Peyer's patch (tissue), 4 donors: ENCODE measurements around the gene AGAP2. TPM values are rescaled to one million over a fixed set of nuclear protein-coding genes. Genes with fewer than 3 reads are reported as not detected.

ENCODE experiments used
- DNase-seq, 3 donors: peaks; one replicate each; pipeline ENCODE4 v3.0.0-alpha.2; 2017 to 2019
- H3K27ac ChIP-seq, 4 donors: fragments of 200-600 bp; sonication (generic); one replicate each; pipeline ENCODE4 v1.5.1; 2016 to 2019
- H3K27me3 ChIP-seq, 2 donors: fragments of 200-600 bp; sonication (generic); one replicate each; pipeline ENCODE4 v1.5.1; 2019
- H3K36me3 ChIP-seq, 3 donors: fragments of 200-600 bp; sonication (generic); one replicate each; pipeline ENCODE4 v1.5.1; 2016 to 2019
- H3K4me1 ChIP-seq, 4 donors: fragments of 200-600 bp; sonication (generic); one replicate each; pipeline ENCODE4 v1.5.1; 2016 to 2019
- H3K4me3 ChIP-seq, 4 donors: fragments of 200-600 bp; sonication (generic); 1 replicate in 3 of 4; 2 replicates in 1 of 4; pipeline ENCODE4 v1.5.1; 2016 to 2019; ENCODE audit warnings: mild to moderate bottlenecking in 1 of 4
- H3K9me3 ChIP-seq, 4 donors: fragments of 200-600 bp; sonication (generic); one replicate each; pipeline ENCODE4 v1.5.1; 2016 to 2019; ENCODE audit warnings: mild to moderate bottlenecking in 1 of 4
- CTCF ChIP-seq, 6 experiments: fragments of 450-650 bp in 4 of 6; fragments of 200-600 bp in 2 of 6; sonication (generic) in 1 of 6; IDR thresholded peaks; one replicate each; pipeline ENCODE4 v1.5.1; 2017 to 2019; ENCODE audit warnings: antibody characterized with exemption in 6 of 6, mild to moderate bottlenecking in 3 of 6, moderate library complexity in 1 of 6
- POLR2A ChIP-seq, 2 donors: fragments of 450-650 bp; IDR thresholded peaks; one replicate each; pipeline ENCODE4 v1.5.1; 2017; ENCODE audit warnings: antibody characterized with exemption in 2 of 2, mild to moderate bottlenecking in 2 of 2, moderate library complexity in 2 of 2
- total RNA-seq, 4 donors: library from RNA; depleted of rRNA; stranded (reverse); fragments of >200 nt; gene quantifications; one replicate each; pipeline ENCODE4 v1.1.0, GENCODE V29; 2016

AGAP2 gene
- total RNA-seq, 4 donors from 2014 or later: 2.5 to 9.1 (median 3.1) TPM

GRCh38 chr12:57739914-57740538 is 1.5 kb upstream of the AGAP2 start:
- Histone ChIP-seq H3K9me3 (no peaks in the 10 kb centered on the region), H3K27ac (no peak overlapping the region), H3K4me1 (peaks cover 0 to 32% (median 20%) of the 10 kb centered on the region in 4 donors), H3K4me3 (no peak overlapping the region), H3K27me3 (peaks cover 0 to 44% of the 10 kb centered on the region in 2 donors), H3K36me3 (no peaks in the 10 kb centered on the region)
- no peak for TF ChIP-seq CTCF (IDR thresholded peaks at IDR 0.05)
- no peak for DNase-seq

GRCh38 chr12:57739387-57739786 is 845 bp upstream of the AGAP2 start:
- Histone ChIP-seq H3K36me3 (no peaks in the 10 kb centered on the region), H3K27me3 (peaks cover 0 to 50% of the 10 kb centered on the region in 2 donors), H3K4me1 (peaks cover 0 to 32% (median 20%) of the 10 kb centered on the region in 4 donors), H3K27ac (no peak overlapping the region), H3K4me3 (no peak overlapping the region), H3K9me3 (no peaks in the 10 kb centered on the region)
- TF ChIP-seq POLR2A (IDR thresholded peaks at IDR 0.05) (no peak), CTCF (IDR thresholded peaks at IDR 0.05) (no peak)
- DNase-seq: no peak

- DNase-seq: peak in 1 of 3 donors; percentile 46
- peak overlapping the region in 3 of 4 donors; percentile 12 to 36 (median 34) for H3K4me3 ChIP-seq
Observed at GRCh38 chr12:57737467-57738460, 778 bp downstream of the AGAP2 start.

GRCh38 chr12:57736741-57737466 is 1.6 kb downstream of the AGAP2 start:
- DNase-seq: no peak
- H3K4me3 ChIP-seq: no peak overlapping the region
- H3K36me3 ChIP-seq: peaks cover 0 to 6% (median 0%) of the 10 kb centered on the region in 3 donors
- peaks cover 0 to 50% of the 10 kb centered on the region in 2 donors for H3K27me3 ChIP-seq
- H3K4me1 ChIP-seq: peaks cover 0 to 32% (median 15%) of the 10 kb centered on the region in 4 donors
- no peaks in the 10 kb centered on the region for H3K9me3 ChIP-seq
- H3K27ac ChIP-seq: no peak overlapping the region
- TF ChIP-seq POLR2A (IDR thresholded peaks at IDR 0.05) (no peak), CTCF (IDR thresholded peaks at IDR 0.05) (no peak)

More at GRCh38 chr12:57737467-57738460, 778 bp downstream of the AGAP2 start:
- no peaks in the 10 kb centered on the region for H3K9me3 ChIP-seq
- peaks cover 0 to 32% (median 20%) of the 10 kb centered on the region in 4 donors for H3K4me1 ChIP-seq
- no peak overlapping the region for H3K27ac ChIP-seq
- peaks cover 0 to 50% of the 10 kb centered on the region in 2 donors for H3K27me3 ChIP-seq
- H3K36me3 ChIP-seq: peaks cover 0 to 6% (median 0%) of the 10 kb centered on the region in 3 donors
- TF ChIP-seq CTCF (IDR thresholded peaks at IDR 0.05) (no peak), POLR2A (IDR thresholded peaks at IDR 0.05) (no peak)
